Stomach smooth muscle (tissue), 2 donors: ENCODE data around the gene AMELX.

Experiments used
- H3K27ac ChIP-seq: one replicate; pipeline ENCODE4 v1.7.0; 2013; ENCODE audit warnings: mild to moderate bottlenecking, low read length, inconsistent platforms
- H3K27me3 ChIP-seq, 2 donors: one replicate each; pipeline ENCODE4 v1.7.0; 2013; ENCODE audit warnings: low read length in 2 of 2; ENCODE audit not compliant: insufficient read depth in 2 of 2, control insufficient read depth in 1 of 2
- H3K36me3 ChIP-seq, 2 donors: one replicate each; pipeline ENCODE4 v1.7.0; 2013; ENCODE audit warnings: low read length in 2 of 2; ENCODE audit not compliant: control insufficient read depth in 2 of 2, insufficient read depth in 2 of 2
- H3K4me1 ChIP-seq: one replicate; pipeline ENCODE4 v1.7.0; 2013; ENCODE audit warnings: low read length; ENCODE audit not compliant: control insufficient read depth, insufficient read depth
- H3K4me3 ChIP-seq, 2 donors: one replicate each; pipeline ENCODE4 v1.7.0; 2013; ENCODE audit warnings: low read length in 2 of 2
- H3K9ac ChIP-seq, 2 donors: one replicate each; pipeline ENCODE4 v1.7.0; 2013; ENCODE audit warnings: low read length in 2 of 2, mild to moderate bottlenecking in 1 of 2
- H3K9me3 ChIP-seq, 2 donors: one replicate each; pipeline ENCODE4 v1.7.0; 2013; ENCODE audit warnings: low read length in 2 of 2; ENCODE audit not compliant: control insufficient read depth in 2 of 2
- donor health status: healthy.
- donor health status: Pancreatic carcinoma.

The AMELX gene

DNA sequence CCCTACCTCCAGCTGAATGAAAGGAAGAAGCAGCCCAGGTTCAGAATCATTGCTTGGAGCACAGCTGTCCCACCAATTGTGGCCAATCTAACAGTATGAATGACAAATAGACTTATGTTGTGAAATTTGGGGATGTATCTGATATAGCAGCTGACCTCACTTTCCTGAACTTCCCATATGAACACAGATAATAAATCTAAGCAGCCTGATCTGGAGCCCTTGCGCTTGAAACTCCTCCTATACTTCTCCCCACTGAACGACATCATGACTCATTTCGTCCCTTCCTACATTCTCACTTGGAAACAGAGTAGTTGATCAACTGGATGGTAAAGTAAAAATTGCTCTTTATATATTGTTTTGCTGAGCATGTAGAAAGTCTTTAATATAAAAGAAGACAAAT lies 24.2 kb upstream of the AMELX start:
- Histone ChIP-seq H3K27ac (no peak overlapping the region), H3K9me3 (no peaks in the 10 kb centered on the region), H3K9ac (no peak overlapping the region), H3K4me1 (no peaks in the 10 kb centered on the region), H3K36me3 (no peaks in the 10 kb centered on the region), H3K4me3 (no peak overlapping the region), H3K27me3 (no peaks in the 10 kb centered on the region)

DNA sequence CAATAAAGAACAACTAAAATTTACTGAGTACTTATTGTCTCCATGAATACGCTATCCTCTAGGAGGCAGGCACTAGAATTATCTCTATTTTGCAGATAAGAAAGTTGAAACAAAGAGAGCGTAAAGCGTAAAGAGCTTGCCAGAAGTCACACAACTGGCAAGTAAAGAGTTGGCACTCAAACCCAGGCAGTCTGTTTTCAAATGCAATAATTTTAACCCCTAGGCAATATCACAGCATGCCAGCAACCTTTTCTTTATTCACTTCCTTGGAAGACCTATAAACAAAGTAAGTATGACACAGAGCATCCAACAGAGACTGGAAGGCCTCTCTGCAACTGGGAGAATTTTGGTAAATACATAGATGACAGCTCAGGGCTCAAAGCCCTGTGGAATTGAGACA lies 23.2 kb upstream of the AMELX start:
- no peaks in the 10 kb centered on the region for H3K9me3 ChIP-seq
- H3K4me3 ChIP-seq = no peak overlapping the region
- H3K27me3 ChIP-seq = no peaks in the 10 kb centered on the region
- no peak overlapping the region for H3K9ac ChIP-seq
- no peaks in the 10 kb centered on the region for H3K4me1 ChIP-seq
- no peaks in the 10 kb centered on the region for H3K36me3 ChIP-seq
- no peak overlapping the region for H3K27ac ChIP-seq

DNA sequence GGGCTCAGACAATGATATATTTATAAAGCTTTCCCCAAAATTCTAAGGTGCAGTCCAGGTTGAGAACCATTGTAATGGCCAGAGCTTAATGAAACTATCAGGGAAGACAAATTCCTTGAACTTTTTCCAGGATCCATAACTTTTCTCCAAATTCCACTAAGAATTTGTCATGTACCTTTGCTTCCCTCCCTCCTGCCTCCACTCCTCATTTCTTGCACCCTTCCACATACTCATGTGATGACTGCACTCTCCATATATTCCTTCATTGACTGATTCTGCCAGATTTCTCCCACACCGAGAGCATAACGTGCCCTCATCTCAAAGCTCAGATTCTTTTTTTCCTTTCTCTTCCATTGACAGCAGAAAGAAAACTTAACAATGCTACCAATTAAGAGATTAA lies 20.9 kb upstream of the AMELX start:
- H3K27me3 ChIP-seq = peaks cover 0 to 2% of the 10 kb centered on the region in 2 donors

DNA sequence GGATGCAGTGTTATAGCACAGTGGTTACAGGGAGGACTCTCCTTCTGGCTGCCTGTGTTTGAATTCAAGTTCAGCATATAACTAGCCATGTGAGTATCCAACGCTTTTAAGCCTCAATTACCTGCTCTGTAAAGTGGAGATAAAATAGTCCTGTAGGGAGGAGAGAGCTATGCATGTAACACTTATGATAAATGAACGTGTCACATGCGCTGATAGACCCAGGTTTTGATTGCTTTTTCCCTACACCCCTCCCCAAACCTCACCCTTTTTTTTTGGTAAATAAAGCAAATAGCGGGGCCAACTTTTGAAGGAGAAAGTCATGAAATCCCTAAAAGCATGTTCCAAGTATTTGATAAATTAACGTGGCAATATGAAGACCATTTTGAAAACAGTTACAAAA lies 20.4 kb upstream of the AMELX start:
- H3K9me3 ChIP-seq = no peaks in the 10 kb centered on the region
- H3K9ac ChIP-seq = no peak overlapping the region
- no peak overlapping the region for H3K4me3 ChIP-seq
- H3K4me1 ChIP-seq = no peaks in the 10 kb centered on the region
- peaks cover 0 to 2% of the 10 kb centered on the region in 2 donors for H3K27me3 ChIP-seq
- H3K27ac ChIP-seq = no peak overlapping the region
- H3K36me3 ChIP-seq = no peaks in the 10 kb centered on the region

More for the DNA sequence above, 20.9 kb upstream of the AMELX start:
- Histone ChIP-seq H3K9ac (no peak overlapping the region), H3K4me1 (no peaks in the 10 kb centered on the region), H3K9me3 (no peaks in the 10 kb centered on the region), H3K36me3 (no peaks in the 10 kb centered on the region), H3K27ac (no peak overlapping the region), H3K4me3 (no peak overlapping the region)

DNA sequence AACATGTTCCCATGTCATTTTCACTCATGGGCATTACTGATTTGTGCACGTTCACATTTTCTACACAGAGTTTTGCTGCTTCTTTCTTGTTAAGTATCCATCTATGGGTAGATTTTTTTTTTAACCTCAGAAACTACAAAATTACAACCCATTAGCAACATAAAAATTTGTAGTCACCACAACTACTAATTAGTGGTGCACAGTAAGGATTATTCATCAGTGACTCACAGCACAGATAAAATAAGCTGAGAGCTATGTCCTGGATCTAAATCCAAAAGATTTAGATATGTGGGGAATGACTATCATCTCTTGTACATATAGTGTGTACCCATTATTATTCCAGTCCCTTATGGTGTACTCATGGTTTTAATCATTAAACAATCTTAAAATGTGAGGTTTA lies 19.7 kb upstream of the AMELX start:
- peaks cover 0 to 2% of the 10 kb centered on the region in 2 donors for H3K27me3 ChIP-seq
- H3K4me3 ChIP-seq = no peak overlapping the region
- H3K9ac ChIP-seq = no peak overlapping the region
- H3K27ac ChIP-seq = no peak overlapping the region
- no peaks in the 10 kb centered on the region for H3K4me1 ChIP-seq
- H3K36me3 ChIP-seq = no peaks in the 10 kb centered on the region
- H3K9me3 ChIP-seq = no peaks in the 10 kb centered on the region

DNA sequence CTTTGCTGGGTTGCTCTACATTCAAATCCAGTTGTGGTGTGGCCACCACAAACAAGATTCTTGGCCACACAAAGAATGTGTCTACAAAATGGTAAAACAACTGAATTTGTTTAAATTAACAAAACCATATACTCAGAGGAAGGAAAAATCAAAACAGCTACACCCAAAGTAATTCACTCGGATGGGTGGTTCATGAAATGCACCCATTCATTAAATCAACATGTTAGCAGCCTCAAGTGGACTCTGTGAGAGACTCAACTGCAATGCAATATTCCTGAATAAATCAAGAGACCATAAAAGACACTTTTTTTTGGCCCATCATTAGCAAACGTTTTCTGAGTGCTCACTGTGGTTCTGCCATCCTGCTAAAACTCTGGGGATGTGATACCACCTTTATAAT lies 11.2 kb upstream of the AMELX start:
- no peaks in the 10 kb centered on the region for H3K36me3 ChIP-seq
- no peak overlapping the region for H3K9ac ChIP-seq
- no peaks in the 10 kb centered on the region for H3K9me3 ChIP-seq
- H3K4me3 ChIP-seq = no peak overlapping the region
- H3K27ac ChIP-seq = no peak overlapping the region
- no peaks in the 10 kb centered on the region for H3K27me3 ChIP-seq
- no peaks in the 10 kb centered on the region for H3K4me1 ChIP-seq

DNA sequence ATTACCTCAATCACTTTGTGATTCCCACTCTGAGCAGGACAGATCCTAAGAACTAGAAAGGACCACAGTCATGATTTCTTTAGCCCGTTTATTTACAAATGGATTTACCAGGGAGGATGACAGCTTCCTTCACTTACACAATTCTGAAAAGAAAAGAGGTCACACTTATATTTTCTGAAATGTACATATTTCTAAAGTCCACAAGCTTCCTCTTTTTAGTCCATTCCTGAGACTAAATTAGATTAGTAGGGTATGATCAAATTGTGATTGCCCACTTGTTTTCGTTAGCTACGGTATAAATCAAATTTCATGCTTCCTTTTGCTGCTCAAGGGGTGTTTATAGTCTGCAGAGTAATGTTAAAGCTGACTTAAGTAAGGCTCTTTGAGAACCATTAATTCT lies 7.6 kb upstream of the AMELX start:
- H3K9me3 ChIP-seq = no peaks in the 10 kb centered on the region
- no peaks in the 10 kb centered on the region for H3K27me3 ChIP-seq
- no peak overlapping the region for H3K9ac ChIP-seq
- H3K27ac ChIP-seq = no peak overlapping the region
- no peaks in the 10 kb centered on the region for H3K36me3 ChIP-seq
- no peak overlapping the region for H3K4me3 ChIP-seq
- no peaks in the 10 kb centered on the region for H3K4me1 ChIP-seq

DNA sequence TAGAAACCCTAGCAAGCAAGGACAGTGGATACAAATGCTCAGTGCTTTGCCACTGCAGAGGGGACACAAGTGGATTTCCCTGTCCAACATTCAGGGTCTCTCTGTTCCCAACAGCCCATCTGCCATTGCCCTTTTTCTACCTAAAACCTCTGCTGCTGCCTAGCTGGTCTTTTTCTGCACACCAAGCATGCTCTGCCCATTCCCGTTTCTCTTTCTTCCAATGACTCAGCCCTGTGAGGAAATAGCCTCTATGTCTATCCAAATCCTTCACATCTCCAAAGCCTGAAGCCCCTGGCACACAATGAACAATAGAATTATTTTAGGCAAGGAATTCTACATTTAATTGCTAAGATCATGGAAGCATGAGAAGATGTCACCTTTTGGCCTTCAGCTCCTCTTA lies 5.7 kb upstream of the AMELX start:
- Histone ChIP-seq H3K4me3 (no peak overlapping the region), H3K4me1 (no peaks in the 10 kb centered on the region), H3K27ac (no peak overlapping the region), H3K9me3 (no peaks in the 10 kb centered on the region), H3K9ac (no peak overlapping the region), H3K27me3 (no peaks in the 10 kb centered on the region), H3K36me3 (no peaks in the 10 kb centered on the region)

DNA sequence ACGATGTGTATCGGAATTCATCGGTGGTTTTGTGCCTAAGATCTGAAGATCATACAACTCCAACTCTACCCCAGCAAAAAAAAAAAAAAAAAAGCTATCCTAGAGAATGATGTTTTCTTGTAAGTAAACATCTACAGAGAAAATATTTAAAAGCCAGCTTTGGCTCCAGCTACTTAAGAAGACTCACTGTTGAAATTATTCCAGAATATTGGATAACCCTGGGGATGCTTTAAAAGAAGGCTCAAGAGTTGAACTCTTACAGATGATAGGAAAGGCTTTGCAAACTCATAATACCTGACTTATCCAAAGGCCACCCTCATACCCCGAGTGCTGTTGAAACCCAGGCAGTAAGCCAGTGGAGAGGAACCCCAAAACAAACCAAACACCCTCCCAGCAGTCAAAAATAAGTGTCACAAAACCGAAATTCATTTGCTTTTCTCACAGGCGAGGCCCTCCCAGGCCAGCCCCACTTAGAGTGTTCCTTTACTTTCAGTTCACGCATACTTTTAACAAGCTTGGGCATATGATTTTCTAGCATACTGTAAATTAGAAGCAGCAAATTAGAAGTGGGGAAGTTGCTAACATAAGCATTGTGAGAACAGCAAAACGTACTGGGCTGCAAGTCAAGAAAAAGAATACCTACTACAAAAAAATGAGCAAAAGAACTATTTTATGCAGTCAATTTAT lies 2.7 kb upstream of the AMELX start:
- Histone ChIP-seq H3K36me3 (no peaks in the 10 kb centered on the region), H3K27me3 (no peaks in the 10 kb centered on the region), H3K9ac (no peak overlapping the region), H3K4me1 (no peaks in the 10 kb centered on the region), H3K27ac (no peak overlapping the region), H3K9me3 (no peaks in the 10 kb centered on the region), H3K4me3 (no peak overlapping the region)

DNA sequence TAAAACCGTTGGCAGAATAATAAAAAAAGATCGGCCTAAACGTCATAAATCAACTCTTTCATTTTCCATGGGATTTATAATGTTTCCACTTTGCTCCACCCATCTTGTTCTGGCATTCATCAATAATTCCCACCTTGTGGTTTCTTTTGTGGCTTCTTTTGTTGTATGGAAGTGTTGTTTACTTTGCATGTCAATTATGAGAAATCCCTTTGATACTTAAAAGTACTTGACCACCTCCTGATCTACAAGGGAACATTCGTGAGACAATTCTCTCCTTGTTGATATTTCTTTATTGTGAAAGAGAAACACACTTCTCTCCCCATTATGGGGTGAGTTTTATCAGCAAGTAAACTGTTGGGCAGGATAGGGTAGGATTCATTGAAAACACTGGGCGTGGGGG lies 2.8 kb downstream of the AMELX start:
- no peak overlapping the region for H3K27ac ChIP-seq
- H3K36me3 ChIP-seq = no peaks in the 10 kb centered on the region
- no peaks in the 10 kb centered on the region for H3K27me3 ChIP-seq
- H3K4me1 ChIP-seq = no peaks in the 10 kb centered on the region
- H3K4me3 ChIP-seq = no peak overlapping the region
- H3K9ac ChIP-seq = no peak overlapping the region
- H3K9me3 ChIP-seq = no peaks in the 10 kb centered on the region

DNA sequence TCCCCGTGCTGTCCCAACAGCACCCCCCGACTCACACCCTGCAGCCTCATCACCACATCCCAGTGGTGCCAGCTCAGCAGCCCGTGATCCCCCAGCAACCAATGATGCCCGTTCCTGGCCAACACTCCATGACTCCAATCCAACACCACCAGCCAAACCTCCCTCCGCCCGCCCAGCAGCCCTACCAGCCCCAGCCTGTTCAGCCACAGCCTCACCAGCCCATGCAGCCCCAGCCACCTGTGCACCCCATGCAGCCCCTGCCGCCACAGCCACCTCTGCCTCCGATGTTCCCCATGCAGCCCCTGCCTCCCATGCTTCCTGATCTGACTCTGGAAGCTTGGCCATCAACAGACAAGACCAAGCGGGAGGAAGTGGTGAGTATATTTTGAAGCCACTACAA lies 5.4 kb downstream of the AMELX start:
- Histone ChIP-seq H3K36me3 (no peaks in the 10 kb centered on the region), H3K27me3 (no peaks in the 10 kb centered on the region), H3K27ac (no peak overlapping the region), H3K4me3 (no peak overlapping the region), H3K4me1 (no peaks in the 10 kb centered on the region), H3K9me3 (no peaks in the 10 kb centered on the region), H3K9ac (no peak overlapping the region)
